T1000 (cell line): Measurements from ENCODE around the gene CCDC87.

Source experiments
- DNase-seq: peaks from one replicate; lab custom pipeline; 2025; ENCODE audit warnings: mixed read lengths; lab: John Stamatoyannopoulos, UW

CCDC87 gene

DNA sequence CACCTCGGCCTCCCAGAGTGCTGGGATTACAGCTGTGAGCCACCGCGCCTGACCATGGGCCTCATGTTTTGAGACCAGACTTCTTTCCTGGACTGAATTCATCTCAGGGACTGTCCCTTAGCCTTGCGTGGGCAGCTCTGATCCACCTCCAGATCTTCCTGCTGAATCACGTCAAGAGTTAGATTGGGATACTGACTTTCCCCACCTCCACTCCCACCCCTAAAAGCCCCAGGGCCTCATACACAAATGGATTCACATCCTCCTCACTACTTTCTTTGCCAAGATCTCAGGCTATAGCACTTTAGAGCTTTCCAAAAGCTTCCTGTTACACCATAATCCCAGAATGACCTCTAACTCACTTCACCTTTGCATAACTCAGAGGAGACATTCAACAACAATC lies 12.1 kb downstream of the CCDC87 start:
- no peak for DNase-seq

GRCh38 chr11:66579017-66579606 lies 13.8 kb downstream of the CCDC87 start:
- DNase-seq, result peak; percentile 25

DNA sequence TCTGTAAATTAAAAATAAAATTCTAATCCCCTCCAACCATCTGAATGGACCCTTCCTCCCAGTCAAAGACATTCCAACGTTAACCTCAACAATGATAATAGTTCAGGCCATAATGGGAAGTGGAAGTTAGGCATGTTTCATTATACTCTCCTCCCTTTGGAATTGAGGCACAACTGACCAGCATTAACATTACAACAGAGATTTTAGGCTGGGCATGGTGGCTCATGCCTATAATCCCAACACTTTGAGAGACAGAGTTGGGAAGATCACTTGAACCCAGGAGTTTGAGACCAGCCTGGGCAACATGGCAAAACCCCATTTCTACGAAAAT lies 22.0 kb downstream of the CCDC87 start:
- no peak for DNase-seq

- no peak for DNase-seq
Observed at GRCh38 chr11:66570079-66570849, 22.6 kb downstream of the CCDC87 start.

GRCh38 chr11:66569076-66569475 lies 23.8 kb downstream of the CCDC87 start:
- DNase-seq, result no peak

DNA sequence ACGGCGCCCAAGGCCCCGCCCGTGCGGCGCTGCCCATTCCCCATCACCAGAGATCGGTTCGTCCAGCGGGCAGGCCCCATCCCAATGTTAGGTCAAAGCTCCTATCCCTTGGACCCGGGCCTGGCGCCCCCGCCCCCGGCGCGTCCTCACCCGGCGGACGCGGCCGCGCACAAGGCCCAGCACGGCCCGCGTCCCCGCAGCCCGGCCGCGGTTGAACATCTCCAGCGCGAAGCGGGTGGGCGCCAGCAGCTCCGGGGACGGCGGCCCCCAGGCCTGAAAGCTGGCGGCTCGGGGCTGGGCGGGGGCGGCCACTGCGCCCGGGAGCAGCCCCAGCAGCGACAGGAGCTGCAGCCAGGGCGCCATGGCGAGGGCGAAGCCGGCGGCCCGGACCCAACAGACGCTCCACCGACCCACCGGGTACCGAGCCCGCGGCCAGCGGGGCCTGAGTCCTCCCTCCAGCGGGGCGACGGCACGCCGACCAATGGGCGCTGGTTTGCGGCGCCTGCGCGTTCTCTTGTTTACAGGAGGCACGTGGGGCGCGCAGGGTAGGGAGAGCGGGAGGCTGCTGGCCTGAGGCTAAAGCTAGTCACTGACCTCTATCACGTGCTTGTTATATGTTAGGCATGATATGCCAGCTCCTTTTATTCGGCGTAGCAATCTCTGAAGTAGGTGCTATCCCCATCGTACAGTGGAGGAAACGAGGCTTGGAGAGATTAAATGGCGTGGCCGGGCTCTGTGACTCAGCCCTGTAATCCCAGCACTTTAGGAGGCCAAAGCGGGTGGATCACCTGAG lies 24.5 kb downstream of the CCDC87 start, which contains the start of gene CTSF:
Gene CTSF (minus strand): TSS at position 483 of the 793 bp plus-strand sequence. CDS start 120 bp downstream, at position 363.
- peak; percentile 61 for DNase-seq

GRCh38 chr11:66567787-66568123 lies 25.1 kb downstream of the CCDC87 start:
- DNase-seq, result no peak

GRCh38 chr11:66566221-66566620 lies 26.6 kb downstream of the CCDC87 start:
- DNase-seq, result no peak

DNA sequence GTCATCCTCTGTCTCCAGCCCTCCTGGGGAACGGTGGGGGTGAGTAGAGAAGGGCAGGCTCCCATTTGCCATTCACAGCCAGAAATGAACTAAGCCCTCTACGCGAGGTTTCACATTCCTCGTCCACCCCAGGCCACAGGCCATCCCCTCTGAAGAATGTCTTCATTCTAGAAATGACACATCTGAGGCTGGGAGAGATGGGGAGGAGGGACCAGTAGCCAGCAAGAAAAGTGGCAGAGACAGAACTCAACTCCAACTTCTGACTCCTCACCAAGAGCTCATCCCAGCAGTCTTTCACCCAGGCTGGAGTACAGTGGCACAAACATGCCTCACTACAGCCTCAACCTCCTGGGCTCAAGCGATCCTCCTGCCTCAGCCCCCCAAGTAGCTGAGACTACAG lies 27.9 kb downstream of the CCDC87 start:
- DNase-seq, result no peak

GRCh38 chr11:66564538-66564937 lies 28.3 kb downstream of the CCDC87 start:
- DNase-seq, result no peak

- no peak for DNase-seq
Observed at GRCh38 chr11:66563832-66564231, 29.0 kb downstream of the CCDC87 start.

DNA sequence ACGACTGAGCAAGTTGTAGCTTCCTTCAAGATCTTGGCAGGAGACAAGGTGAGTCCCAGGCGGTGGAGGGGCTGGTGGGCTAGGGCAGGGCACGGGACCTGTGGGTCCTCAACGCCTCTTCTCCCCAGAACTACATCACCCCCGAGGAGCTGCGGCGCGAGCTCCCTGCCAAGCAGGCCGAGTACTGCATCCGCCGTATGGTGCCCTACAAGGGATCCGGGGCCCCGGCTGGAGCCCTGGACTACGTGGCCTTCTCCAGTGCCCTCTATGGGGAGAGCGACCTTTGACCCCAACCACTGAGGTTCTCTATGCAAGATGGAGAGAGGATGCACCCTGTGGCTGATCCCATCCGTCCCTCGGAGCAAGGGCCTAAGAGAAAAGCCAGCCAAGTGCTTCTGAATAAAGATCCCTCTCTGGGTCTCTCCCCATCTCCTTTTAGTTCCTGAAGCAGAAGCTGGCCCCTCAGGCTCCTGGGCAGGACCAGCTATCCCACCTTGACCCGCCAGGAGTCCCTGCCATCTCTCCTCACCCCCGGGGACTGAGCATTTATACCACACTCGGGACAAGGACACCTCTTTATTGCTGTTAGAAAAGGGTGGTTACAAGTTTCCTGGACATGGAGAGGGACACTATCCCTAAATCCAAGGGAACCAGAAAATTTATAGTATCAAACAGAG lies 29.8 kb downstream of the CCDC87 start:
- no peak for DNase-seq

GRCh38 chr11:66562275-66562674 lies 30.6 kb downstream of the CCDC87 start:
- DNase-seq, result no peak

DNA sequence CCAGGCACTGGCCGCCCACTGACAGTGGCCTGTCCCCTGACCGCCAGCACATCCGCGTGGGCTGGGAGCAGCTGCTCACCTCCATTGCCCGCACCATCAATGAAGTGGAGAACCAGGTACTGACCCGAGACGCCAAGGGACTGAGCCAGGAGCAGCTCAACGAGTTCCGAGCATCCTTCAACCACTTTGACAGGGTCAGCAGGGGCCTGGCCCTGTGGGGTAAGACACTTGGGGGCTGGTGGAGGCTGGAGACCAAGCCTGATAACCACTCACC lies 31.0 kb downstream of the CCDC87 start:
- no peak for DNase-seq

DNA sequence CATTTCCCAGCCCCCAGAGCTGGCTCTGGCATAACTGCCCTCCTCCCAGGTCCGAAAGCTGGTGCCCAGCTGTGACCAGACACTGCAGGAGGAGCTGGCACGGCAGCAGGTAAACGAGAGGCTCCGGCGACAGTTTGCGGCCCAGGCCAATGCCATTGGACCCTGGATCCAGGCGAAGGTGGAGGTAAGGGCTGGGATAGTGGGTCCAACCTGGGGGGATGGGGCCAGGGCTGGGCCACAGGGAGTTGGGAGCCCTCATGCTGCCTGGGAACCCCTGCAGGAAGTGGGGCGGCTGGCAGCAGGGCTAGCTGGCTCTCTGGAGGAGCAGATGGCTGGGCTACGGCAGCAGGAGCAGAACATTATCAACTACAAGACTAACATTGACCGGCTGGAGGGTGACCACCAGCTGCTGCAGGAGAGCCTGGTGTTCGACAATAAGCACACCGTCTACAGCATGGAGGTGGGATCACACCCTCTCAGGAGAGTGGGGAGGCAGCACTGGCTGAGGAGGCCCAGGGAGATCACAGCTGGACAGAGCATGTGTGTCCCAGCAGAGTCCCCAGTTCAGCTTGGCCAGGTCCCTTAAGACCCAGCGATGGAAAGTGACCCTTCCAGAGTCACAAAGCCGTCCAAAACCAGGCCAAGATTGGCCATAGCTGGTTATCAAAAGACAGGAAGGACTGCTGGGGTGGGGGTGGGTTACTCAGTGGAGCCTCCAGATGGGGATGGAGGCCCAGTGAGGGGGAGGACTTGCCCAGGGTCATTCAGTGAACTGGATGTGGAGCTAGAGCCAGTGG lies 31.5 kb downstream of the CCDC87 start:
- DNase-seq, result no peak

- DNase-seq, result no peak
Observed at GRCh38 chr11:66559866-66560676, 32.8 kb downstream of the CCDC87 start.

DNA sequence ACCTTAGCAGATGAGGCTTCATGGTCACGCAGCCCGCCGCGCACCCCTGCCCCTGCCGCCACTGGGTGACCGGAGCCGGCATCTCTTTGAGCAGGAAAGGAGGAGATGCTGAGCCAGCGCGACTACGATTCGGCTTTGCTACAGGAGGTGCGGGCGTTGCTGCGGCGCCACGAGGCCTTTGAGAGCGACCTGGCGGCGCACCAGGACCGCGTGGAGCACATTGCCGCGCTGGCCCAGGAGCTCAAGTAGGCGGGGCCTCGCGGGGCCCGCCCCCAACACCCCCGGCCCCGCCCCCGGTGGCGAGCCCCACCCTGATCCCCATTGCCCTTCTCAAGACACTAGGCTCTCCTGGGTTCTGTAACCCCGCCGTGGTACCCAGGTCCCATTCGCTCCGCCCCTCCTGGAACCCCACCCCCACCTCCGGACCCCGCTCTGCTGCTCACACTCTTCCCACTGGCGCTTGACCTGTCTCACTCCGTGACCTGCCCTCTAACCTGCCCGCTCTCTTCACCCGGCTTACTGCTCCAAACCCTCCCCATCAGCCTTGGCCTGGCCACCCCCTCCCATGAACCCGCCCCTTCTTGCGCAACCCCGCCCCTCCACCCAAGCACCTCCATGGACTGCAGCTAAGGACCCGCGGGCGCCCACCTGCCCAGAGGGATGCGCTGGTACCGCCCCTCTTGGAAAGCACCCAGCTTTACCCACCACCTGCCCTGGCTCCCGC lies 33.6 kb downstream of the CCDC87 start:
- no peak for DNase-seq

DNA sequence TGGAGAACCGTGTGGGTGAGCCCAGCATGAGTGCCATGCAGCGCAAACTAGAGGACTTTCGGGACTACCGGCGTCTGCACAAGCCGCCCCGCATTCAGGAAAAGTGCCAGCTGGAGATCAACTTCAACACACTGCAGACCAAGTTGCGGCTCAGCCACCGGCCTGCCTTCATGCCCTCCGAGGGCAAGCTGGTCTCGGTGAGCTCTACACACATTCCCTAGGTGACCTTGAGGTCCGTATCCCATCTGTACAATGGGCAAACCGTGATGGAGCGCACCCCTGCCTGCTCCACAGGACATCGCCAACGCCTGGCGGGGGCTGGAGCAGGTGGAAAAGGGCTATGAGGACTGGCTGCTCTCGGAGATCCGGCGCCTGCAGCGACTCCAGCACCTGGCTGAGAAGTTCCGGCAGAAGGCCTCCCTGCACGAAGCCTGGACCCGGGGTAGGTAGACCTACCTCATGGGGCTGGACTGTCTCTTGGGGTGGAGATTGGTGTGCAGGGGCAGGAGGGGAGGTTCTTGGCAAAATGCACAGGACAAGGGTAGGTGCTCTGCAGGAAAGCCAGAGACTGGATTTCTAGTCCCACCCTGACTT lies 35.0 kb downstream of the CCDC87 start:
- no peak for DNase-seq

GRCh38 chr11:66556086-66556485 lies 36.8 kb downstream of the CCDC87 start:
- no peak for DNase-seq

- no peak for DNase-seq
Observed at GRCh38 chr11:66555416-66555815, 37.4 kb downstream of the CCDC87 start.
